HG02973 (cell line): Measurements from ENCODE around the gene MUC20.

Source experiments
- ATAC-seq: cut with Tn5 transposase; IDR thresholded peaks from one replicate; pipeline ENCODE4 v1.9.1; 2021; ENCODE audit warnings: moderate library complexity; ENCODE audit not compliant: unreplicated experiment

MUC20 gene

DNA sequence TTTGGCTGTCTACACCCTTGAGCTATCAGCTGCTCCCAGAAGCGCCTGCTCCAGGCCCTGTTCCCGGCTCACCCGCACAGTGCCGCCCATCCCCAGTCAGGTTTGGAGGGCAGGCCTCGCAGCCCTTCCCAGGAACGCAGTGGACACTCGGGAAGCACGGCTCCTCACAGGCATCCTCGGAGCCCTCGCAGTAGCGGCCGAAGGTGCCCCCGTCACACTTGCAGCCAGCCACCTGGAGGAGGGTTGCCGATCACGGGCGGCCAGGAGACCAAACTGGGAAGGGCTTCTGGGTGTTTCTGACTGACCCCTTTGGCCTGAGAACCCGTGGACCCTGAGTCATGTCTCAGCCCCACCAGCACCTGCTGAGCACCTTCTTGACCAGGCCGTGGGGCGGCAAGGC lies 33.4 kb downstream of the MUC20 start:
- no peak for ATAC-seq

DNA sequence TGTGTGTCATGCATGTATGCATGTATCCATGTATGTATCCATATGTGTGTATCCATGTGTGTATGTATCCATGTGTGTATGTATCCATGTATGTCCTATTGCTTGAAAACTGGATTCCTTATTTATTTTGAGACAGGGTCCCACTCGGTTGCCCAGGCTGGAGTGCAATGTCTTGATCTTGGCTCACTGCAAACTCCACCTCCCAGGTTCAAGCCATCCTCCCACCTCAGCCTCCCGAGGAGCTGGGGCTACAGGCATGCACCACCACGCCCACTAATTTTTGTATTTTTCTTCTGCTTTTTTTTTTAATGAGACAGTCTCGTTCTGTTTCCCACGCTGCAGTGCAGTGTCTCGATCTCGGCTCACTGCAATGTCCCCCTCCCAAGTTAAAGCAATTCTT lies 34.1 kb downstream of the MUC20 start:
- ATAC-seq = no peak

DNA sequence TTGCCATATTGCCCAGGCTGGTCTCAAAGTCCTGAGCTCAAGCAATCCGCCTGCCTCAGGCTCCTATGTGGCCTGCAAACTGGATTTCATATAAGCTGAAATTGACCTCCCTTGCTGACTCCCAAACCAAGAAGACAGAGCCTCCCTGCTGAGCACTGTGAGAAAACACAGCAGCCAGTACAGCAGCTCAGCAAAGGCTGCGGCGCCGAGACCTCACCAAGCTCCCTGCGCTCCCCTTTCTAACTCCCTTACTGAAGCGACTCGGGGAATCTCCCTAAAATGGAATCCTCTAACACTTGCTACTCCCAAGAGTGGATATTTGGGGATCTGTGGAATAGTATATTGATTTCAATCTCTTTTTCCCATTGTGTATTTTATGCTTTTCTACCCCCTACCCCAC lies 34.6 kb downstream of the MUC20 start:
- ATAC-seq = no peak

DNA sequence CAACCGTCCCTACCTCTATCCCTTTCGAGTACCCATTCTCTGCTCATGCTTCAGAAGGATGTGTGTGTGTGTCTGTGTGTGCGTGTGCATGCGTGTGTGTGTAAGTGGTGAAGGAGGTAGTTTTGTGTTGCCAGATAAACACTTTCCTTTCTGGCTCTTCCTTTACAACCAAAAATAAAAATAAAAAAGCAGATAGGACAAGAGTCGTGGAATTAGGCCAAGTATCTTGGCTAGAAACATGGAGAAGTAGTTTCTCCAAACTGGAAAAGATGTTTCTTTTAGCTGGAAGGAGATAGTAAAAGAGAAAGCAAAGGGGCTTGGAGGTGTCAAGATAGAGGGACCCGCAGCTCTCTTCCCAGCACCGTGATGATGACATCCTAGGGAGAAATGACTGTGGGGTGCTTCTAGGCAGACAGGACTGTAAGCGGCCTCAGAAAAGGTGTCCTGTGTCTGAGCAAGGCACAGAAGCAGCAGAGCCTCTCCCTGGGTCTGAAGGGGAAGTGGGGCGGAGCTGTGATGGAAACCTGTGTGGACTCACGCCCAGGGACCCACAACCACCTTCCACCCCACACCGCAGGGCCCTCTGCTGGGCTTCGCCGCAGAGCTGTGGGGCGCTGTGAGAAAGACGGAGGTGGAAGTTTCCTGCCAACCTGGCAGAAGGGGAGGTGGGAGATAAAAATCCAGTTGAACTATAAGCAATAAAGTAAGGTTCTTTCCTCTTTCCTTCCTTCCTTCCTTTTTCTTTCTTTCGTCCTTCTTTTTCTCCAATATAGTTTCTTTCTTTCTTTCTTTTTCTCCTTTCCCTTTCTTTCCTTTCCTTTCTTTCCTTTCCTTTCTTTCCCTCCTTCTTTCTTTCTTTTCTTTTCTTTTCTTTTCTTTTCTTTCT lies 35.3 kb downstream of the MUC20 start:
- ATAC-seq = no peak

DNA sequence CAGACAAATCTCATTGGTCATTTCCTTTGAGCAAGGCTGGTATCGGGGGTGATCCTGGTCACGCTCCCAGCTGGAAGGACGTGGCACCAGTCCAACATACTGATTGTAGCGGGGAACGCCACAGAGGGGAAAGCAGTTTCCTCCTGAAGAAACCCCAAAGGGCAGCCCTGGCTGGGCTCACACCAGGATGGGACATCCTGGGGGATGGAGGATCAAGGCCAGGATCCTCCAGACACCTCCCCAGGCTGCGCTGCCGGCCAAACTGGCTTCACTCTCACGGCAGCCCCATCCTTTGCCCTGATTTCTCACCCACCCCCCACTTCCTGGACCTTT lies 36.6 kb downstream of the MUC20 start:
- no peak for ATAC-seq

DNA sequence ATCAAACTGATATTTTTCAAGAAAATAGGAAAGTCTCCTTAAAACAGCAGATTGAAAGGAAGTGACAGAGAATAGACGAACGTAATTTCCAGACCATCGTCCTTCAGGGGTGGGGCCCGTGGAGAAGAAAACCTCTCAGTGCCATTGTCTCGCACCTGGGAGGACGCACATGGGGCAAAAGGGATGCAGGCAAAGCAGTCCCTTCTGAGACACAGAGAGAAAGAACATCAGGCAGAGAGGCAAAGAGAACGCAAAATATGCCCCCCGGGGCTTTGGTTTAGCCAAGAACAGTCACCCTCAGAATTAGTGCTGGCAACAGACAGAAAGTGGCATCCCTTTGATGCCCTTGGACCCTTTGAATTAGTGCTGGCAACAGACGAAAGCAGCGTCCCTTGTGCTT lies 37.0 kb downstream of the MUC20 start:
- ATAC-seq = no peak

DNA sequence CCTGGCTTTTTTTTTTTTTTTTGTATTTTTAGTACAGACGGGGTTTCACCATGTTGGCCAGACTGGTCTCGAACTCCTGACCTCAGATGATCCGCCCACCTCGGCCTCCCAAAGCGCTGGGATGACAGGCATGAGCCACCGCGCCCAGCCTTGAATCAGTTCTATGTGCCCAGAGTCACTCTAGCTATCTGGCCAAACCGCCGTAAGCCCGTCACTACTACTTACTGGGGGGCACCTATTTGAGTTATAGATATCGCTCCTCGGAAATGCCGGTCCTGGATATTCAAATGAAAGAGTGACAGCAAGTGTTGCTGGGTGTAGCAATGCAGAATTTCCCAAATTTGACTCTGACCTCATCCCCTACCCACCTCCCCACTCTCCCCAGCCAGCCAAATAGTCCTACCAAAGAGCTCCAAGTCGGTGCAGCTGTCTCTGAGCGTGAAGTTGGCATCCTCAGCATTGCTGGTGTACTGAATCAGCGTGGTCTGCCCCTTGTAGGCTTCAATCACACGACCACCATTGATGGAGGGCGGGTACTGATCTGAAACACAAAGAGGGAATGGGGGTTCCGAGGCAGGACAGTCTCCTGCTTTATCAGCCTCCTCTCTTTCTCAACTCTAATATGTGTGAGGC lies 38.1 kb downstream of the MUC20 start:
- no peak for ATAC-seq

DNA sequence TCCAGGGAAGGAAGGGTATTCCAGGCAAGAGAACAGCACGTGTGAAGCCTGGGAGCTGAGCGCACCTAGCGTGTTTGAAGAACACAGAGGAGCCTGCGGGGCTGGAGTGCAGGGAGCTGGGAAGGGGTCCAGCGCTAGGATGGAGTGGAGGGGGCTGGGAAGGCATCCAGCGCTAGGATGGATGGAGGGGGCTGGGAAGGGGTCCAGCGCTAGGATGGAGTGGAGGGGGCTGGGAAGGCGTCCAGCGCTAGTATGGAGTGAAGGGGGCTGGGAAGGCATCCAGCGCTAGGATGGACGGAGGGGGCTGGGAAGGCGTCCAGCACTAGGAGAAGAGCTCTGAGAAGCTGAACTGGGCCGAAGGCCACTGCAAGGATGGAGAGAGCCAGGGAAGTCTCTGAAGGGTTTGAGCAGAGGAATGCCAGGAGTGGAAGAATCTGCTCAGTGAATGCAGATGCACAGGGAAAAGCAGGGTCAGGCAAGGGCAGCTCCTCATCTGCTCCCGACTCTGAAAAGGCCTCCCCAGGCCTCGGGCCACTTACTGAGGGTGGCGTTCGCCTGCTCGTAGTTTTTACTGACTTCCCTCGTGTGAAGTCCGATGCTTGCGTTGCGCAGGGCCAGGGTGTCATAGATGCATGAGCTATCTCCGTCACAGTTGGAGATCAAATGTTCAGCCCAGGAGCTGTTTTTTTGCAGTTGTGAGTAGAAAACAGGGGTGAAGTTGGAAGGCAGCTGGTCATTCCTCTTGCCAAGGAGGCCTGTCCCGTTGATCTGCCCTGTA lies 39.8 kb downstream of the MUC20 start:
- no peak for ATAC-seq

DNA sequence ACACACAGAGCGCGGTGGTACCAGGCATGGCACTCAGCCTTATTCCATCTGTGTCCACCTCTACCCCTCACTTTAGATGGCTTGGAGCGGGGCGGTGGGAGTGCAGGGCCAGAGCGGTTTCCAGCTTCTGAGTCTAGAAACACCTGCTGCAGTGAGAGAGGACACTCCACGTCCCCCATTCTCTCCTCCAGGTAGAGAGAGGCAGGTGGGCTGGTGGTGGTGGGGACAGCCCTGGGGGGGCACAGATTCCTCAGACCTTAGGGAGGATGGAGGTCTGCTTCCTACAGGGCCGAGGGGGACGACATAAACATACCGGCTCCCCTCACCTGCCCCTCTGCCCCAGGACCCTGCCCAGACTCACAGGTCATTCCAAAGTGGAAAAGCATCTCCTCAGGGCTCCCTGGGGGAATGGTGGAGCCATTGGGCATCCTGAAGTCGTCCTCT lies 40.4 kb downstream of the MUC20 start:
- no peak for ATAC-seq

DNA sequence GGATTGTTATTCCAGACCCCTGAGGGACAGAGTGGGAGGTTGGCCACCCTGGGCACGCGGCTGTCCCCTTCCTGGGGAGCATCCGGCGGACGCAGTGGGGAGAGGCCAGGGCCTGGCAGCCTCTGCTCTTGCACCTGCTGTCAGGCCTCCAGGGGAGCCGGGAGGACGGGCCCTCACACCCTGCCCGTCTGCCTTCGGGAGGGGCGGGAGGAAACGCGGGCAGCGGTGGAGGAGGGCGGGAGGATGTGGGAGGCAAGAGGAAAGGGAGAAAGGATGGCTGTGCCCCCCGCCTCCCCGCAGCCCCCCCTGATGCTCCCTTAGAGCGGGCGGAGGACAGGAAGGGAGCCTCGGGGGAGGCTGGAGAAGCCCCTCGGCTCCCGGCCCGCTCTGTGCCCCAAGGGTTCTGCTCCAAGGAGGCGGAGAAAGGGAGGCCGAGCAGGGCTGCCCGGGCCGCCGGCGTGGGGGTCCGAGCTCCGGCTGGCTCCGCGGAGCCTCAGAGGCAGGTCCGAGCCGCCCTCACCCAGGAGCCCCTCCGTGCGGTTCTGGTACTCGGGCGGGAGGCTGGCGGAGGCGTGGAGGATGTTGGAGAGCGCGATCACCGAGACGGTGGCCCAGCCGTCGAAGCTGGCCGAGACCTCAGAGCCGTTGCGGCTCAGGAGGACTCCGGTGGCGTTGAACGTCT lies 40.9 kb downstream of the MUC20 start:
- no peak for ATAC-seq

DNA sequence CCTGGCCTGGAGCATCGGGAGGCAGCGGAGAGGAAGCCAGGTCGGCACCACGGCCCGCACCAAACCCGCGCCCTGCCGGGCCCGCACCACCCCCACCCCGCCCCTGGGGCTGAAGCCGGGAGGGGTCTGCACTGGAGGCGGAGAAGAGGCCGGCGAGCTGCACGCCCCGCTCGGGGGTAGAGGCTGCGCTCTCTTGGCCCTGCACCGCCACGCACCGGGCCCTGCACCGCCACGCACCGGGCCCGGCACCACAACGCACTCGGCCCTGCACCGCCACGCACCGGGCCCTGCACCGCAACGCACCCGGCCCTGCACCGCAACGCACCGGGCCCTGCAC lies 41.4 kb downstream of the MUC20 start:
- no peak for ATAC-seq

DNA sequence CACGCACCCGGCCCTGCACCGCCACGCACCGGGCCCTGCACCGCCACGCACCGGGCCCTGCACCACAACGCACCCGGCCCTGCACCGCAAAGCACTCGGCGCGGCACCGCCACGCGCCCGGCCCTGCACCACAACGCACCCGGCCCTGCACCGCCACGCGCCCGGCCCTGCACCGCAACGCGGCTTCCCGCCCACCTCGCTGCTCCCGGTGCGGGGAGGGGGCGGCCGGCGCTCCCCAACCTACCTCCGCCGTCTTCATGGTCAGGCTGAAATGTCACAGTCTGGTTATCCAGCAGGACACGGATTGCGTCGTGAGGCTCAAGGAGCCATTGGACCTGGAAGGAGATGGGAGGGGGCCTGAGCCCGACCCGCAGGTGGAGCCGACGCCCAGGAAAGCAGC lies 41.8 kb downstream of the MUC20 start:
- ATAC-seq = no peak

DNA sequence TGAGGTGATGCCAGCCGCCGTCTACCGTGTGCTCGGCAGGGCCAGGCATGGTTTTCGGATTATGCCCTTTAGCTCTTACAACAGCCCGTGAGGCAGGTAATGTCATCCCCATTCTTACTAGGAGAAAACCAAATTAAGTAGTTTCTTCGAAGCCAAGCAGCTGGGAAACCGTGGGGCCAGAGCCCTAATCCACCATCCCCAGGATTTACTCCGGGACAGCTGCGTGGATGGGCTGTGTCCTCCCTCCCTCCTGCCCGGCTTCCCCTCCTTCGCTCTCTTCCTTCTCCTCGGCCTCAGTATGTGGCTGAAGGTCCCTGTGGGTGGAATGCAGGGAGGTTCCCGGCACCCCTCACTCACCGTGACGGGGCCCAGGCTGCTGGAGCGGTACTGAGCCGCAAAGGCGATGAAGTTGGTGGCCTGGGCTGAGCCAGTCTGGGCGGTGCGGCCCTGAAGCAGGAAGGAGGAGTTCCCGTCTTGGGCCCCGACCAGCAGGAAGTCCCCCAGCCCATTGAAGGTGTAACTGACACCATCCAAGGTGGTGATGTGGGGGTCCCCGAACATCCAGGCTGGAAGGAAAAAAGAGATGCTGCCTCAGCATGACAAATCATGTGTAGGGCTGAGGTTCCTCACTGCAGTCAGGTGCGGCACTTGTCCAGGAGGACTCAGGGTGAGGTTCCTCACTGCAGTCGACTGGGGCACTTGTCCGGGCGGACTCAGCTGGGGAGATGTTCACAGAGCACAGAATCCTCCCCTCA lies 42.5 kb downstream of the MUC20 start:
- no peak for ATAC-seq

DNA sequence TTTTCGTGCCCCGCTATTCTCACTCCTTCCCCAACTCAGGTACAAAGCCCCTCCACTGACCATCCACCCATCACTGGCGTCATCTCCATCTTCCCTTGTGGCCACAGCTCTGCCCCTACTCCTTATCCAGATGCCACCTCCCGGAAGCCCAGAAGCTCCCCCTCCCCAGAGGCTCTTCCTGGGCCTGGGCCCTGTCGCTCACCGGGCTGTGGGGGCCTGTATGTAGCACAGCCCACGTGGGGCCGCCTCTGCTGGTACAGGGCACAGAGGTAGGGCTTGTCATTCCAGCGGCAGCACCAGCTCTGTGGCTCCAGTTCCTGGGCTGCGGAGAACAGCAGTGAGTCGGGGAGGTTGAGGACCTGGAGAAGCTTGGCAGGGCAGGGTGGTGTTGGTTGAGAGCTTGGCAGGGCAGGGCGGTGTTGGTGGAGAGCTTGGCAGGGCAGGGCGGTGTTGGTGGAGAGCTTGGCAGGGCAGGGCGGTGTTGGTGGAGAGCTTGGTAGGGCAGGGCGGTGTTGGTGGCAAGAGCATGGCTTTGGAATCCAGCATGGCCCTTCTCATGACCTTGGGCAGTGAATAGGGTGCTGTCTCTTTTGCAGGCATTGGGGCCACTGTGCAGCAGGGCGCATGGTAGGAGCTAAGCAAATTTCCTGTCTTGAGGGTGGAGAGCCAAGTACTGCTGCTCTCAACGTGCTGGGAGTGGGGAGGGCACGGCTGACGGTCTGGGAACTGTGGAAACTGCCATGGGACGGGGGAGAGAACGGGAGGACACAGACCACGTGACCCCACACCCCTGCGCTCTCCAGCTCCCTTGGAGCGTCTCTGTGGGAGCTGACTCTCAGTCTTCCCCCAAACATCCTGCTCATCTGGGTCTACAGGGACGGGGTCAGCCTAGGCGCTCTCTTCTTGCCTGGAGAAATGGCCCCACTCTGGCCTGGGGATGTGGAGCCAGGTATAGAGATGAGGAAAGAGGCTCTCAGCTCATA lies 43.4 kb downstream of the MUC20 start:
- ATAC-seq = no peak

DNA sequence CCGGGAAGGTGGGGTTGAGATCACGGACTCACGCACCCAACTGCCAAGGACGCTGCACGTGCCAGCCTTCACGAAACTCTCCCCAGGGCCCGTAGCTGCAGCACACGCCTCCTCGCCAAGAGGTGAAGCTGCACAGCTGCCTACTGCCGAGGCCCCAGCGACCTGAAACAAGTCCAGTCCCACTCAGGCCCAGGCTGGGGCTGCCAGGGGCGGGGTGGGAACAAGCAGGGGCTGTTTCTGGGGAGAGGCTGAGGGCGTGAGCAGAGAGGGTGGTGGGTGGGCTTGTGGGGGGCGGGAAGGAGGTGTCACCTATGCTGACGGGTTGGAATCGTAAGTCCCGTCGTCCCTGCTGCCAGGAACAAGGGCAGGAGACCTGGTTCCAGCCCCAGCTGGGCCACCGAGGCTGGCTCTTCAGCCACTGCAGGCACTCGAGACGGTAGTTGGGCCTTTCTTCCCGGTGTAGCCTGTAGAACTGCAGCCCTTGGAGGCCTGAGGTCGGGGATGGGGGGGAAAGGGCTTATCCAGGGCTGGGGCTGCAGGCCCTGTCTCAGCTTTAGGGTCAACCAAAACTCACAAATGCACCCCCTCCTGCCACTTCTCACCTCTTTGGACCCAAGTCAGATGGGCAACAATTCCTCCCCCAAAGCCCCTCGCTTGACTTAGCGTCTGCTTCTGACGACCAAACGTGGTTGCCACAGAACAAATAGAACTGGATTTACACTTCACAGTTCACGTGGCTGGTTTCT lies 44.4 kb downstream of the MUC20 start:
- ATAC-seq = no peak

DNA sequence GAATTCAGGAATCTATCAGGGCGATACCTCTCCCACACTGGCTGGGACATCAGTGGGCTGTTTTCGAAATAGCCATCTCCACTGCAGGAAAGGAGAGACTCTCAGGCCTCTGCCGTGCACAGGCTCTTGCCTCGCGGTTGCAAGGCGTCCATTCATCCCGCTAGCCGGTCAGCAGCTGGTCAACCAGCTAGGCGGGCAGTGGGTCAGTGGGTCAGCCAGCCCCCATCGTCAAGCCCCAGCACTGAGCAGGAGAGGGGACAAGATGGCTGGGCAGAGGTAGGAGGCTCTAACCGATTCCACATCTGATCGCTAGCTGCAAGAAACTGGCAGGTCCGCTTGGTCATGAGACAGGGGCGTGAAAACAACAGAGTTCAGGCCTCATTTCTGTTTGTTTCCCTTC lies 45.9 kb downstream of the MUC20 start:
- ATAC-seq = no peak

DNA sequence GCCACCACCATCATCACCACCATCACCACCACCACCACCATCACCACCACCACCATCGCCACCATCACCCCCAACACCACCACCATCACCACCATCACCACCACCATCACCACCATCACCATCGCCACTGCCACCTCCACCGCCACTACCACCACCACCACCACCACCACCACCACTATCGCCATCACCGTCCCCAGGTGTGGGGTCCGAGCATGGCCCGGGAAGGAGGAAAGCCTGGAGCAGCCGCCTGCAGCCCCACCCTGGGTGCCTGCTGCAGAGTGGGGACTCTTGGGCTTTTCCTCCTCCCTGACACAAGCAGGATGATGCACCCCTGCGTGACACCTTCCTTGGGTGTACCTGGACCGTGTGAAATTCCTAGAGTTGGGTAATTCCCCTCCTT lies 47.0 kb downstream of the MUC20 start:
- no peak for ATAC-seq

DNA sequence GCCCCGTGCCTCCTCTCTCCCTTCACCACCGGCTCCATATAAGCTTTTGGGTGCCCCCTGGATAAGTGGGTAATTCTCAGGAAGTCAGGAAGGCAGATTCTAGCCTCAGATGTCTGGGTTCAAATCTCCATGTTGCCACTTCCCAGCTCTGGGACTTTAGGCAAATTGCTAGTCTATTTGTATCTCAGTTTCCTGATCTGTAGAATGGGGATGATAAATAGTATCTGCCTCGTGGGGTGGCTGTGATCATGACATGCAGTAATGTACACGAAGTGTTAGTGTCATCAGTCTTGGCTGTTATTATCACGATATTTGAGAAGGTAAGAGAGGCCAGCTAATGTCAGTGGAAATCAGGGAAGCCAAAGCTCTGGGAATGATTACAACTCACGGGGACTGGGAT lies 47.6 kb downstream of the MUC20 start:
- ATAC-seq = no peak

DNA sequence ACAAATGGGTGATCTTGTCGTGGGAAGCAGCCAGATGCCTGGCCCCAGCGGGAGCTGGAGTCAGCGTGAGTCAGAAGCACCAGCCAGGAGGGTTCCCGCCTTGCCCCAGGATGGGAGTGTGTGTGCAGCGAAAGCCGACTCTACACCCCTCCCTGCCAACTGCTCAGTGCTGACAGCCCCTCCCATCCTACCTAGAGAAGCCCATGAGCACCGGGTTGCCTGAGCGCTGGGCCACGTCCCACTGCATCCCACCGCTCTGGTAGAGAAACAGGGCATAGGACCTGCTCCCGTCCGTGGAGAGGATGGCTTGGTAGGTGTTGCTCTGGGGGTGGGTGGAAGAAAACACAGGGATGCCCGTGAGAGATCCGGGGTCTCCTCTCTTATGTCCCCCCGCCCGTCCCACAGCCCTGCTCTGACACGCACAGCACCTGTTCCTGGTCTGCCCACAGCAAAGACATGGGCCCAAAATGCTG lies 48.1 kb downstream of the MUC20 start:
- ATAC-seq = no peak
